ENCODE results near the gene COL25A1.

GRCh38 chr4:108906866-108907367 is 395.5 kb downstream of the COL25A1 start:
- no peak for TF ChIP-seq POLR2A (IDR thresholded peaks at IDR 0.05; ENCODE audit: low read length)
- no peak for TF ChIP-seq CTCF (IDR thresholded peaks at IDR 0.05)
- TF ChIP-seq HEYL (CRISPR knock-in tag; IDR thresholded peaks at IDR 0.05) = no peak
